ENCODE measurements around the gene ARPC4.
A peak's percentile ranks its signal among the peaks of the same experiment; 100 is the strongest.

The ARPC4 gene

DNA sequence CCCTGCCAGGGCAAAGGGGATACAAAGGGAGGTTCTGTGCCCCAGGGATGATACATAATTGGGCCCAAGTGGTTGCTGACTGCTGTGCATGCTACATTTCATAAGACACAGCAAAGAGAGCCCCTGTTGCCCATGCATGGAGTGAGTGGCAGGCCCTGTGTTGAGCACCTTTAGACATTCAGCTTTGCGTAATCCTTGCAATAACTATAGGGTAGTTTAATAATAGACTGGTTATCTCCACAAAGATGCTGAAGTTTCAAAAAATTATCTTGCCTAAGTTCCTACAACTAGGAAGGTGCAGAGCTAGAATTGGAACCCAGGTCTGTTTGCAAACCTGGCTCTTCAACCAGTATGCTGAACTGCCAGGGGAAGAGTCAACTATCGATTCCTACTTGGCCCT lies 44.9 kb upstream of the ARPC4 start:
- Histone ChIP-seq H3K4me2 (ENCODE audit: low read length) (no peak overlapping the region), H3K9me2 (ENCODE audit: low read depth, low read length) (no peaks in the 10 kb centered on the region), H2AFZ (ENCODE audit: low read length) (no peak overlapping the region), H3K4me1 (ENCODE audit: insufficient read depth, low read length, severe bottlenecking) (peaks cover 31% of the 10 kb centered on the region), H3K27ac (ENCODE audit: low read depth, low read length, poor library complexity, severe bottlenecking) (no peak overlapping the region), H4K20me1 (ENCODE audit: insufficient read depth, low read length) (no peaks in the 10 kb centered on the region), H3F3A (ENCODE audit: insufficient read depth, low read length) (0 out of 2 replicates have a peak, but pooled peaks cover 3% of the 10 kb centered on the region), H3K4me3 (ENCODE audit: low read depth, low read length, poor library complexity, severe bottlenecking) (no peak overlapping the region), H3K9me3 (ENCODE audit: low read length) (no peaks in the 10 kb centered on the region), H3K9ac (ENCODE audit: low read length) (no peak overlapping the region), H3K36me3 (ENCODE audit: insufficient read depth, low read length) (peaks cover 72% of the 10 kb centered on the region), H3K79me2 (ENCODE audit: insufficient read depth, low read length) (peaks cover 4% of the 10 kb centered on the region; the same call in 1 of the 2 replicates), H3K27me3 (ENCODE audit: insufficient read depth, low read length) (no peaks in the 10 kb centered on the region)
- TF ChIP-seq CTCF (IDR thresholded peaks at IDR 0.05; ENCODE audit: low read length) (no peak), EZH2 (IDR thresholded peaks at IDR 0.05; ENCODE audit: borderline replicate concordance, low read length) (no peak)

GRCh38 chr3:9749296-9749644 lies 43.6 kb upstream of the ARPC4 start:
- no peak overlapping the region for H2AFZ ChIP-seq (ENCODE audit: low read length)
- H3K27ac ChIP-seq (ENCODE audit: low read depth, low read length, poor library complexity, severe bottlenecking) = peak overlapping the region; percentile 86
- H3K27me3 ChIP-seq (ENCODE audit: insufficient read depth, low read length) = no peaks in the 10 kb centered on the region
- peak overlapping the region; percentile 75 for H3K9ac ChIP-seq (ENCODE audit: low read length)
- H3K9me3 ChIP-seq (ENCODE audit: low read length) = no peaks in the 10 kb centered on the region
- H3K9me2 ChIP-seq (ENCODE audit: low read depth, low read length) = no peaks in the 10 kb centered on the region
- peak overlapping the region; percentile 99 for H3K4me2 ChIP-seq (ENCODE audit: low read length)
- TF ChIP-seq EZH2 (IDR thresholded peaks at IDR 0.05; ENCODE audit: borderline replicate concordance, low read length) (no peak), CTCF (IDR thresholded peaks at IDR 0.05; ENCODE audit: low read length) (no peak)
- H4K20me1 ChIP-seq (ENCODE audit: insufficient read depth, low read length) = no peaks in the 10 kb centered on the region
- 0 out of 2 replicates have a peak, but pooled peaks cover 3% of the 10 kb centered on the region for H3F3A ChIP-seq (ENCODE audit: insufficient read depth, low read length)
- H3K36me3 ChIP-seq (ENCODE audit: insufficient read depth, low read length) = peaks cover 63% of the 10 kb centered on the region
- H3K4me3 ChIP-seq (ENCODE audit: low read depth, low read length, poor library complexity, severe bottlenecking) = peak overlapping the region; percentile 98
- H3K79me2 ChIP-seq (ENCODE audit: insufficient read depth, low read length) = peaks cover 4% of the 10 kb centered on the region; the same call in 1 of the 2 replicates
- peaks cover 31% of the 10 kb centered on the region for H3K4me1 ChIP-seq (ENCODE audit: insufficient read depth, low read length, severe bottlenecking)

- Histone ChIP-seq H4K20me1 (ENCODE audit: insufficient read depth, low read length) (no peaks in the 10 kb centered on the region), H3K9me3 (ENCODE audit: low read length) (no peaks in the 10 kb centered on the region), H3K27ac (ENCODE audit: low read depth, low read length, poor library complexity, severe bottlenecking) (peak within 1 kb of the TSS; percentile 86), H3K4me1 (ENCODE audit: insufficient read depth, low read length, severe bottlenecking) (peaks cover 31% of the 10 kb centered on the region), H2AFZ (ENCODE audit: low read length) (peak within 1 kb of the TSS; percentile 77), H3K4me3 (ENCODE audit: low read depth, low read length, poor library complexity, severe bottlenecking) (peak within 1 kb of the TSS; percentile 98), H3K9me2 (ENCODE audit: low read depth, low read length) (no peaks in the 10 kb centered on the region), H3K9ac (ENCODE audit: low read length) (peak within 1 kb of the TSS; percentile 96), H3F3A (ENCODE audit: insufficient read depth, low read length) (0 out of 2 replicates have a peak, but pooled peaks cover 3% of the 10 kb centered on the region), H3K79me2 (ENCODE audit: insufficient read depth, low read length) (peaks cover 4% of the 10 kb centered on the region; the same call in 1 of the 2 replicates), H3K27me3 (ENCODE audit: insufficient read depth, low read length) (no peaks in the 10 kb centered on the region), H3K4me2 (ENCODE audit: low read length) (peak within 1 kb of the TSS; percentile 99), H3K36me3 (ENCODE audit: insufficient read depth, low read length) (peaks cover 63% of the 10 kb centered on the region)
- no peak for TF ChIP-seq EZH2 (IDR thresholded peaks at IDR 0.05; ENCODE audit: borderline replicate concordance, low read length)
- TF ChIP-seq CTCF (IDR thresholded peaks at IDR 0.05; ENCODE audit: low read length) = no peak
These were observed 43.0 kb upstream of the ARPC4 start, which contains the start of gene OGG1 for GRCh38 chr3:9749645-9750555. Gene OGG1, plus strand, starts transcription at chr3:9749952. Its CDS starts 335 bp downstream, at chr3:9750287.
